Measurements from ENCODE around the gene AUP1. TPM values are rescaled to one million over a fixed set of nuclear protein-coding genes. Genes with fewer than 3 reads are reported as not detected.
A peak's percentile ranks its signal among the peaks of the same experiment; 100 is the strongest.

The AUP1 gene
- total and polyA plus RNA-seq, 9 of the 15 experiments (the other 6 are each of a cell fraction or from before 2014, with no cell fraction given): 70.7 to 245 (median 165) TPM

DNA sequence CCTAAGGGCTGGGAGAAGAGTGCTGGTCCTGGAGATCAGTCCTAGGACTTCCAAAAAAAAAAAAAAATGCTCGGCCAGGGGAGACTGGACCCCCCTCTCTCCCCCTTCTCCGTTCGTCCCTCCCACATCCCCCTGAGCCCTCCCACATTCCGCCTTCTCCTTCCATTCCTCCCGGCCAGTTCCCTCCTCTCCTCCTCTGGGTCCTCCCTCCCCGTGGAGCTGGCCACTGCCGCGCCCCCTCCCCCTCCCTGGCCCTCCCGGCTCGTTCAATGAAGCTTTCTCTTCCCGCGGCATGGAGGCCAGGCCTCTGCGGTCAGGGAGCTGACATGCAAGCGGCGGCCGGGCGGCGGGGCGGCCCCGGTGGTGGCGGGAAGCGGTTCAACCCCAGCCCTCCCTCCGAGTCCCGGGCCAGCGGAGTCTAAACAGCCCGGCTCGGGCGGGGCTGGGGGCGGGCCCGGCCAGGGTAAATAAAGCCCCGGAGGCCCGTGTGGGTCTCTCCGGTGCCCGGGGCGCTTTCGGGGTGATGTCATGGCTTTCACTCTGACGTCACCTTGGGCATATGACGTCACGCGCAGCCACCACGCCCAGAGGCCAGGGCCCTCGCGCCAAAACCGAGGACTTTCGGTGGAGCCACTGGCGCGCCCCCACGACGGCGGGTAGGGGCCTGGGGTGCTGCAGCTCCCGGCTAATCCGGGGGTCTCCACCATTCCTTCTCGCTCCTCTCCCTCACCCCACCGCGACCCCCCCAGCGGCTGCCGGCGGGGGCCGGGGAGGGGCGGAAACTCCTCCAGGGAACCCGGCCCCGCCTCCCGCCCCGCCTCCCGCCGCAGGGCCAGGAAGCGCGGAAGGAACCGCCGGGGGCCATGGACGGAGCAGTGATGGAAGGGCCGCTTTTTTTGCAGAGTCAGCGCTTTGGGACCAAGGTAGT, 24.6 kb upstream of the AUP1 start, which contains the start of the genes DOK1 and LOXL3 (continued):
- TF ChIP-seq REST (IDR thresholded peaks at IDR 0.05; ENCODE audit: borderline replicate concordance) (no peak), REST (CRISPR knock-in tag; IDR thresholded peaks at IDR 0.05; ENCODE audit: low read depth) (0 out of 2 replicates have a peak, but pooled peaks have one; percentile 27), E2F3 (CRISPR knock-in tag; IDR thresholded peaks at IDR 0.05) (peak; percentile 85; the same call in 1 of the 2 replicates), LCOR (CRISPR knock-in tag; IDR thresholded peaks at IDR 0.05) (peak; percentile 56; the same call in 1 of the 2 replicates), SMC3 (conservative IDR thresholded peaks at IDR 0.05; ENCODE audit: insufficient read depth, low read depth, low read length) (no peak), PRDM10 (IDR thresholded peaks at IDR 0.05; ENCODE audit: partially characterized antibody) (no peak), HDAC3 (IDR thresholded peaks at IDR 0.05; ENCODE audit: borderline replicate concordance, partially characterized antibody) (no peak), TBL1XR1 (IDR thresholded peaks at IDR 0.05; ENCODE audit: low read length in 2 of 2) (peak in 1 of 2 experiments; percentile 92; a peak in 2 of 4 replicates), SMARCE1 (IDR thresholded peaks at IDR 0.05) (0 out of 2 replicates have a peak, but pooled peaks have one; percentile 21), GATAD2A (IDR thresholded peaks at IDR 0.05) (no peak), ZNF232 (CRISPR knock-in tag; IDR thresholded peaks at IDR 0.05) (no peak), RBM25 (IDR thresholded peaks at IDR 0.05; ENCODE audit: low read depth, low read length, severe bottlenecking) (no peak)
- TF ChIP-seq, protein P1, sequence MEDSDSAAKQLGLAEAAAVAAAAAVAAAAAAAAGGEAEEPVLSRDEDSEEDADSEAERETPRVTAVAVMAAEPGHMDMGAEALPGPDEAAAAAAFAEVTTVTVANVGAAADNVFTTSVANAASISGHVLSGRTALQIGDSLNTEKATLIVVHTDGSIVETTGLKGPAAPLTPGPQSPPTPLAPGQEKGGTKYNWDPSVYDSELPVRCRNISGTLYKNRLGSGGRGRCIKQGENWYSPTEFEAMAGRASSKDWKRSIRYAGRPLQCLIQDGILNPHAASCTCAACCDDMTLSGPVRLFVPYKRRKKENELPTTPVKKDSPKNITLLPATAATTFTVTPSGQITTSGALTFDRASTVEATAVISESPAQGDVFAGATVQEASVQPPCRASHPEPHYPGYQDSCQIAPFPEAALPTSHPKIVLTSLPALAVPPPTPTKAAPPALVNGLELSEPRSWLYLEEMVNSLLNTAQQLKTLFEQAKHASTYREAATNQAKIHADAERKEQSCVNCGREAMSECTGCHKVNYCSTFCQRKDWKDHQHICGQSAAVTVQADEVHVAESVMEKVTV (CRISPR knock-in tag; IDR thresholded peaks at IDR 0.05): no peak

All from K562 (cell line).